ENCODE results near the gene KCTD19. TPM values are rescaled to one million over a fixed set of nuclear protein-coding genes. Genes with fewer than 3 reads are reported as not detected.
"Not testable (repeated sequence)": the region's sequence is repeated elsewhere in the genome, so short reads cannot be mapped to it uniquely, and the experiment has no call there.

Gene KCTD19
- under 1 TPM in 1 of 3 donors, not detected in 2; 0.05 TPM for total RNA-seq
- long read RNA-seq, donor 1: 0 reads
- long read RNA-seq, donor 2: 0 reads

GRCh38 chr16:67326472-67327309 is at the start of gene KCTD19, which contains the start of gene LRRC36:
TSS of gene KCTD19 (minus strand) at chr16:67326741. CDS start at chr16:67326707, 34 bp downstream.
TSS of gene LRRC36 (plus strand) at chr16:67326815. CDS start at chr16:67326863, 48 bp downstream.
- peak; percentile 26 for TF ChIP-seq CTCF (IDR thresholded peaks at IDR 0.05)
- intact Hi-C loops (cut with DNase I, micrococcal nuclease): no loop called here
- DNase-seq (peak; percentile 75 to 86 (median 85)), ATAC-seq (peak; percentile 96)
- Histone ChIP-seq H3K36me3 (ENCODE audit: low read depth) (no peaks in the 10 kb centered on the region), H3K4me3 (no peak within 1 kb of the TSS), H3K4me1 (ENCODE audit: low read depth) (peaks cover 8% of the 10 kb centered on the region), H3K9me3 (no peaks in the 10 kb centered on the region)

- H3K36me3 ChIP-seq (ENCODE audit: low read depth); H3K4me3 ChIP-seq; H3K4me1 ChIP-seq (ENCODE audit: low read depth); ATAC-seq; intact Hi-C loops (cut with DNase I, micrococcal nuclease); H3K9me3 ChIP-seq; DNase-seq: not testable (repeated sequence)
Observed at GRCh38 chr16:67376012-67376411, 49.5 kb upstream of the KCTD19 start.

- TF ChIP-seq CTCF (IDR thresholded peaks at IDR 0.05): no peak
- DNase-seq (no peak), ATAC-seq (no peak)
- no peaks in the 10 kb centered on the region for H3K9me3 ChIP-seq
- no peaks in the 10 kb centered on the region for H3K36me3 ChIP-seq (ENCODE audit: low read depth)
- H3K4me3 ChIP-seq: no peak overlapping the region
- intact Hi-C loops (cut with DNase I, micrococcal nuclease): no loop called here
- no peaks in the 10 kb centered on the region for H3K4me1 ChIP-seq (ENCODE audit: low read depth)
Observed at GRCh38 chr16:67372664-67373063, 46.1 kb upstream of the KCTD19 start.

GRCh38 chr16:67370661-67371060 is 44.1 kb upstream of the KCTD19 start:
- Histone ChIP-seq H3K9me3 (no peaks in the 10 kb centered on the region), H3K4me3 (no peak overlapping the region), H3K36me3 (ENCODE audit: low read depth) (no peaks in the 10 kb centered on the region), H3K4me1 (ENCODE audit: low read depth) (no peaks in the 10 kb centered on the region)
- TF ChIP-seq CTCF (IDR thresholded peaks at IDR 0.05): no peak
- ATAC-seq (peak; percentile 99), DNase-seq (peak in 1 of 3 donors; percentile 41)
- intact Hi-C loops (cut with DNase I, micrococcal nuclease): no loop called here

- TF ChIP-seq CTCF (IDR thresholded peaks at IDR 0.05): no peak
- Histone ChIP-seq H3K9me3 (no peaks in the 10 kb centered on the region), H3K4me1 (ENCODE audit: low read depth) (no peaks in the 10 kb centered on the region), H3K36me3 (ENCODE audit: low read depth) (no peaks in the 10 kb centered on the region), H3K4me3 (no peak overlapping the region)
- ATAC-seq (peak; percentile 22), DNase-seq (no peak)
- intact Hi-C loops (cut with DNase I, micrococcal nuclease): no loop called here
Observed at GRCh38 chr16:67364600-67365235, 38.2 kb upstream of the KCTD19 start.

GRCh38 chr16:67361038-67361437 is 34.5 kb upstream of the KCTD19 start:
- DNase-seq (no peak), ATAC-seq (no peak)
- no peaks in the 10 kb centered on the region for H3K36me3 ChIP-seq (ENCODE audit: low read depth)
- no peaks in the 10 kb centered on the region for H3K9me3 ChIP-seq
- no peaks in the 10 kb centered on the region for H3K4me1 ChIP-seq (ENCODE audit: low read depth)
- intact Hi-C loops (cut with DNase I, micrococcal nuclease): no loop called here
- TF ChIP-seq CTCF (IDR thresholded peaks at IDR 0.05): no peak
- no peak overlapping the region for H3K4me3 ChIP-seq

GRCh38 chr16:67359540-67360269 is 33.2 kb upstream of the KCTD19 start:
- H3K9me3 ChIP-seq; H3K4me1 ChIP-seq (ENCODE audit: low read depth); DNase-seq; intact Hi-C loops (cut with DNase I, micrococcal nuclease); H3K4me3 ChIP-seq; ATAC-seq; H3K36me3 ChIP-seq (ENCODE audit: low read depth): not testable (repeated sequence)

Data from mucosa of descending colon (tissue), 3 donors.